ENCODE results near the gene CHCHD3.

DNA sequence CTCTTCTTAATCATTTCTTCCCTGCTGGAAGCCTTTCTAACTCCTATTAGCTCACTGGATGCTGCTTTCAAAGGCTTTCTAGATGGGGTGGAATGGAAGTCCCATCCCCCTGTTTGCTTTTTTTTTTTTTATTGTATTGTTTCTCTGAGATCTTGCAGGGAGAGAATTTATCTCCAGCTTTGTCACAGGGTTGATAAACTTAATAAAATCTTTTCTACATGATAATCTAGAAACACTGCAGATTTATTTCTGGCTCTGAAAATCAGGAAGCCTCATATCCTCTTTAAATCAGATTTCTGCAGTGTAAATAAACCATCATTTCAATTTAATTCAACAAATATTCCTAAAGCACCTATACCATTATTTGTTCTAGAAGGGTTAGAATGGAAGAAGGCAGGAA lies 37.2 kb upstream of the CHCHD3 start:
- TF ChIP-seq POLR2AphosphoS5 (IDR thresholded peaks at IDR 0.05; ENCODE audit: borderline replicate concordance, low read depth, low read length) (no peak), EZH2 (IDR thresholded peaks at IDR 0.05) (no peak), FOXP2 (optimal IDR thresholded peaks at IDR 0.05; ENCODE audit: control extremely low read depth, extremely low read length, insufficient read depth) (no peak)
